Activated naive CD4-positive, alpha-beta T cell treated with anti-CD3 and anti-CD28 coated beads for 36 hours (primary cell): ENCODE measurements around the gene PRXL2B. TPM values are rescaled to one million over a fixed set of nuclear protein-coding genes. Genes with fewer than 3 reads are reported as not detected.
"Not testable (repeated sequence)": the region's sequence is repeated elsewhere in the genome, so short reads cannot be mapped to it uniquely, and the experiment has no call there.

Source experiments
- CTCF ChIA-PET: fragments of 350-600 bp; sonication (Branson Sonifier 250); formaldehyde crosslinking; loops from one replicate; lab custom pipeline; 2021; ENCODE audit warnings: antibody characterized with exemption; lab: Charles Lee
- DNase-seq: peaks from one replicate; pipeline ENCODE4 v3.0.0-alpha.2; 2020
- H3K27ac Mint-ChIP-seq: one replicate; pipeline ENCODE4 v1.8.0; 2021; ENCODE audit warnings: mild to moderate bottlenecking, mixed read lengths
- H3K27me3 Mint-ChIP-seq: one replicate; pipeline ENCODE4 v1.8.0; 2021; ENCODE audit warnings: low read depth, mixed read lengths
- H3K36me3 Mint-ChIP-seq: one replicate; pipeline ENCODE4 v1.8.0; 2021; ENCODE audit warnings: low read depth, mixed read lengths
- H3K4me1 Mint-ChIP-seq: one replicate; pipeline ENCODE4 v1.8.0; 2021; ENCODE audit warnings: low read depth, mixed read lengths
- H3K4me3 Mint-ChIP-seq: one replicate; pipeline ENCODE4 v1.8.0; 2021; ENCODE audit warnings: mild to moderate bottlenecking, moderate library complexity, mixed read lengths
- H3K9me3 Mint-ChIP-seq: one replicate; pipeline ENCODE4 v1.8.0; 2021; ENCODE audit warnings: mixed read lengths
- intact Hi-C: fragments of 100-400 bp; cut with micrococcal nuclease; formaldehyde crosslinking; loops from one replicate; pipeline ENCODE4 v1.15.1; 2023
- total RNA-seq, 2 experiments: library from RNA; stranded (reverse); gene quantifications; one replicate each; pipeline ENCODE4 v1.2.3, GENCODE V29; 2021

Gene PRXL2B
- total RNA-seq, 2 experiments from 2014 or later, result 21.8 to 22.1 TPM

- no peak for DNase-seq
- H3K27me3 Mint-ChIP-seq, result no peaks in the 10 kb centered on the region
- no peak overlapping the region for H3K27ac Mint-ChIP-seq
- peaks cover 7% of the 10 kb centered on the region for H3K9me3 Mint-ChIP-seq
- CTCF ChIA-PET, result no interaction called here
- no peak overlapping the region for H3K4me3 Mint-ChIP-seq
- no peaks in the 10 kb centered on the region for H3K4me1 Mint-ChIP-seq
- intact Hi-C loops, result no loop called here
- no peaks in the 10 kb centered on the region for H3K36me3 Mint-ChIP-seq
Observed at GRCh38 chr1:2609319-2610035, 22.9 kb downstream of the PRXL2B start.

- DNase-seq, result no peak
- H3K27me3 Mint-ChIP-seq, result no peaks in the 10 kb centered on the region
- H3K4me1 Mint-ChIP-seq, result no peaks in the 10 kb centered on the region
- intact Hi-C loops, result no loop called here
- H3K4me3 Mint-ChIP-seq, result no peak overlapping the region
- peaks cover 11% of the 10 kb centered on the region for H3K9me3 Mint-ChIP-seq
- no peaks in the 10 kb centered on the region for H3K36me3 Mint-ChIP-seq
- no peak overlapping the region for H3K27ac Mint-ChIP-seq
- CTCF ChIA-PET, result no interaction called here
Observed at GRCh38 chr1:2610036-2610959, 23.7 kb downstream of the PRXL2B start.

- Mint-ChIP-seq H3K27me3 (no peaks in the 10 kb centered on the region), H3K27ac (no peak overlapping the region), H3K9me3 (peaks cover 15% of the 10 kb centered on the region), H3K4me3 (no peak overlapping the region), H3K36me3 (no peaks in the 10 kb centered on the region), H3K4me1 (no peaks in the 10 kb centered on the region)
- intact Hi-C loops, result no loop called here
- DNase-seq, result peak; percentile 36
- CTCF ChIA-PET, result no interaction called here
Observed at GRCh38 chr1:2611031-2611501, 24.5 kb downstream of the PRXL2B start.

- no peak overlapping the region for H3K27ac Mint-ChIP-seq
- CTCF ChIA-PET, result no interaction called here
- H3K9me3 Mint-ChIP-seq, result peaks cover 21% of the 10 kb centered on the region
- H3K27me3 Mint-ChIP-seq, result no peaks in the 10 kb centered on the region
- peaks cover 4% of the 10 kb centered on the region for H3K4me1 Mint-ChIP-seq
- intact Hi-C loops, result no loop called here
- H3K4me3 Mint-ChIP-seq, result no peak overlapping the region
- no peak for DNase-seq
- H3K36me3 Mint-ChIP-seq, result no peaks in the 10 kb centered on the region
Observed at GRCh38 chr1:2611621-2612437, 25.3 kb downstream of the PRXL2B start.

GRCh38 chr1:2612591-2613365 lies 26.2 kb downstream of the PRXL2B start:
- H3K9me3 Mint-ChIP-seq, result peaks cover 21% of the 10 kb centered on the region
- intact Hi-C loops, result no loop called here
- H3K4me3 Mint-ChIP-seq, result no peak overlapping the region
- CTCF ChIA-PET, result no interaction called here
- H3K36me3 Mint-ChIP-seq, result no peaks in the 10 kb centered on the region
- no peak for DNase-seq
- no peaks in the 10 kb centered on the region for H3K27me3 Mint-ChIP-seq
- no peak overlapping the region for H3K27ac Mint-ChIP-seq
- peaks cover 4% of the 10 kb centered on the region for H3K4me1 Mint-ChIP-seq

GRCh38 chr1:2614145-2614544 lies 27.6 kb downstream of the PRXL2B start:
- Mint-ChIP-seq H3K36me3 (no peaks in the 10 kb centered on the region), H3K4me1 (peaks cover 4% of the 10 kb centered on the region), H3K9me3 (peaks cover 21% of the 10 kb centered on the region), H3K4me3 (no peak overlapping the region), H3K27ac (no peak overlapping the region), H3K27me3 (no peaks in the 10 kb centered on the region)
- intact Hi-C loops, result no loop called here
- CTCF ChIA-PET, result interaction anchor here (1.2 kb wide), 1 partner anchor 9 kb away, joined by 3 read pairs; no protein-coding TSS in a partner anchor
- no peak for DNase-seq

GRCh38 chr1:2617971-2618470 lies 31.4 kb downstream of the PRXL2B start:
- Mint-ChIP-seq H3K9me3 (peaks cover 32% of the 10 kb centered on the region), H3K27ac (no peak overlapping the region), H3K4me1 (peaks cover 9% of the 10 kb centered on the region), H3K27me3 (no peaks in the 10 kb centered on the region), H3K4me3 (no peak overlapping the region), H3K36me3 (no peaks in the 10 kb centered on the region)
- intact Hi-C loops, result no loop called here
- CTCF ChIA-PET, result no interaction called here
- no peak for DNase-seq

GRCh38 chr1:2623571-2624337 lies 37.2 kb downstream of the PRXL2B start:
- CTCF ChIA-PET, result interaction anchor here (0.6 to 0.7 kb wide), 2 partner anchors 20 to 40 kb away, joined by 3 read pairs; no protein-coding TSS in a partner anchor
- H3K36me3 Mint-ChIP-seq, result no peaks in the 10 kb centered on the region
- no peak overlapping the region for H3K27ac Mint-ChIP-seq
- no peak overlapping the region for H3K4me3 Mint-ChIP-seq
- intact Hi-C loops, result no loop called here
- H3K27me3 Mint-ChIP-seq, result peaks cover 21% of the 10 kb centered on the region
- no peak for DNase-seq
- peaks cover 12% of the 10 kb centered on the region for H3K4me1 Mint-ChIP-seq
- peaks cover 10% of the 10 kb centered on the region for H3K9me3 Mint-ChIP-seq

- intact Hi-C loops, result no loop called here
- CTCF ChIA-PET, result no interaction called here
- Mint-ChIP-seq H3K27me3 (peaks cover 25% of the 10 kb centered on the region), H3K4me1 (peaks cover 13% of the 10 kb centered on the region), H3K27ac (no peak overlapping the region), H3K9me3 (peaks cover 8% of the 10 kb centered on the region), H3K36me3 (no peaks in the 10 kb centered on the region), H3K4me3 (no peak overlapping the region)
- DNase-seq, result no peak
Observed at GRCh38 chr1:2624735-2625300, 38.2 kb downstream of the PRXL2B start.

- intact Hi-C loops, result no loop called here
- H3K4me3 Mint-ChIP-seq, result no peak overlapping the region
- DNase-seq, result no peak
- H3K27ac Mint-ChIP-seq, result no peak overlapping the region
- CTCF ChIA-PET, result no interaction called here
- H3K4me1 Mint-ChIP-seq, result peaks cover 16% of the 10 kb centered on the region
- peaks cover 6% of the 10 kb centered on the region for H3K9me3 Mint-ChIP-seq
- H3K36me3 Mint-ChIP-seq, result no peaks in the 10 kb centered on the region
- H3K27me3 Mint-ChIP-seq, result peaks cover 30% of the 10 kb centered on the region
Observed at GRCh38 chr1:2625311-2625710, 38.7 kb downstream of the PRXL2B start.

- CTCF ChIA-PET, intact Hi-C loops, H3K27ac Mint-ChIP-seq: not testable (repeated sequence)
Observed at GRCh38 chr1:2625748-2626147, 39.2 kb downstream of the PRXL2B start.

More at GRCh38 chr1:2625748-2626147, 39.2 kb downstream of the PRXL2B start:
- not testable (repeated sequence) for H3K9me3 Mint-ChIP-seq, H3K4me3 Mint-ChIP-seq, DNase-seq, H3K36me3 Mint-ChIP-seq
- peaks cover 34% of the 10 kb centered on the region for H3K27me3 Mint-ChIP-seq
- H3K4me1 Mint-ChIP-seq, result peaks cover 21% of the 10 kb centered on the region
